HG02642 (cell line): ENCODE results near the gene MEOX1.

Source experiments
- ATAC-seq: cut with Tn5 transposase; IDR thresholded peaks from one replicate; pipeline ENCODE4 v1.9.1; 2021; ENCODE audit warnings: mild to moderate bottlenecking; ENCODE audit not compliant: unreplicated experiment, poor library complexity

The MEOX1 gene

DNA sequence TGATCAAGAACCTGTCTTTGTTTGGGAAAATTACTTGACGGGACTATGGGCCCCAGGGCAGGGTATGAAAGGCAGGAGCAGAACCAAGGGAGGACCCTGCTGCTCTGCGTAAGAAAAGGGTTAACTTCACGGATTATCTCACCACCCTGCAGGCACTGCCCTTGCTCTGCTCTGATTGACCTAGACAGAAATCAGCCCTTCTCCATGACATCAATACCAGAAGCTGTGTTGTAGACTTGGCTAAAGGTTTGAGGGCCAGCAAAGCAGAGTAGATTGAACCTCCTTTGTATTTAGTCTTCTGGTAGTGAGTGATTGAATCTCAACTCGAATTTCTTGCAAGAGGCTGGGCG, 62.7 kb downstream of the MEOX1 start:
- ATAC-seq, result no peak

DNA sequence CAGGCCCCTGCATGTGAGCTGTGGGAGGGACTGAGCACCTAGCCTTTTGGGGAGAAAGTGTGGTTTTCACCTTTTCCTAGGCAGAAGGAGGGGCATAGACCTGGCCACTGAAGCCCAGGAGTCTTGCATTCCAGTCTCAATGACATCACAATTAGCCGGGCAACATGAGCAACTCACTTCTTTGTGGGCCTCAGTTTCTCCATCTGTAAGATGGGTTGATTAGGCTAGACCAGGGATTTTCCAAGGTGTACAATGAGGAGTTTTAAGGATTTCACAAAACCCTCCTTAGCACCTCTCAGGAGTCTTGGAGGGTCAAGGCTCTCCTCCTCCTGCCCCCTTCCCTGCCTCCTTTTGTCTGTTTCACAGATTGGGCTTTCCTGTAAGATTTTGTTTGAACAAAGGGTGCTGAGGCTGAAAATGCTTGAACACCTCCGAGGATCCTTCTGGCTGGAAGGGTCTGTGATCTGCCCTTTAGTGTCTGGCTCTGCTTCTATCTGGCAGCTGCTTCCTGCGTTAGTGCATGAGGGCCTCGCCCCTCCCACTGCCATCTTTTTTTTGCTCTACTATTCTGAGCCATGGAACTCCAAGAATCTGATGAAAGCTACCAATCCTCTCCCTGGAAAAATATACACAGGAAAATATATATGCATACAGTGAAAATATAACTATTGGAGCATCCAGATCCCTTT, 63.2 kb downstream of the MEOX1 start:
- ATAC-seq, result no peak

GRCh38 chr17:43597624-43598356, 63.9 kb downstream of the MEOX1 start:
- ATAC-seq, result no peak

DNA sequence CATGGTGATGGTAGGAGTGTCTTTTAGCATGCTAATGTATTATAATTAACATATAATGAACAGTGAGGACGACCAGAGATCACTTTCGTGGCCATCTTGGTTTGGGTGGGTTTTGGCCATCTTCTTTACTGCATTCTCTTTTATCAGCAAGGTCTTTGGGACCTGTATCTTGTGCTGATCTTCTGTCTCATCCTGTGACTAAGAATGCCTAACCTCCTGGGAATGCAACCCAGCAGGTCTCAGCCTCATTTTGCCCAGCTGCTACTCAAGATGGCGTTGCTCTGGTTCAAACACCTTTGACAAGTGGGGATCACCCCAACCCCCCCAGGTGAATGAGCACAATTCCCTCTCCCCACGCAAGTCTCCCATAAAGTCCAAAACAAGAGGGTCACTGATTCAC, 66.3 kb downstream of the MEOX1 start:
- ATAC-seq, result no peak

- no peak for ATAC-seq
These were observed 69.8 kb downstream of the MEOX1 start for GRCh38 chr17:43591779-43592562.

- ATAC-seq, result no peak
These were observed 70.7 kb downstream of the MEOX1 start for GRCh38 chr17:43591001-43591400.
